ENCODE results near the gene HPD. TPM values are rescaled to one million over a fixed set of nuclear protein-coding genes. Genes with fewer than 3 reads are reported as not detected.

HPD gene
- polyA plus RNA-seq, 3 donors, result 0.19 to 0.75 TPM; not detected in 1

GRCh38 chr12:121815263-121815662 lies 43.4 kb downstream of the HPD start:
- no peak overlapping the region for H3K27ac ChIP-seq (ENCODE audit: low read depth in 1 of 2, low read length in 2 of 2)
- whole genome bisulfite sequencing (ENCODE audit: insufficient coverage), result 92% methylated on average over 5 of the region's 8 CpGs
- intact Hi-C loops (cut with micrococcal nuclease), result no loop called here
- no peaks in the 10 kb centered on the region for H3K9me3 ChIP-seq (replicated peaks in 1 of 2; ENCODE audit: control insufficient read depth in 1 of 2, insufficient read depth in 1 of 2, low read length in 2 of 2)
- H3K79me2 ChIP-seq (ENCODE audit: insufficient read depth, low read length), result peaks cover 89% of the 10 kb centered on the region
- Mint-ChIP-seq H3K27ac (peak overlapping the region in 2 of 7 donors; percentile 64 to 74), H3K36me3 (peaks cover 53 to 69% of the 10 kb centered on the region in 2 donors), H3K27me3 (ENCODE audit: low read depth in 3 of 3) (peaks cover 0 to 2% (median 0%) of the 10 kb centered on the region in 3 donors), H3K4me3 (no peak overlapping the region), H3K4me1 (peaks cover 34% of the 10 kb centered on the region), H3K9me3 (no peaks in the 10 kb centered on the region)
- peaks cover 60 to 68% of the 10 kb centered on the region in 2 donors for H3K36me3 ChIP-seq (replicated peaks in 1 of 2; ENCODE audit: control insufficient read depth in 1 of 2, insufficient read depth in 2 of 2, low read length in 2 of 2)
- no peak overlapping the region for H3K4me3 ChIP-seq (replicated peaks in 1 of 3; ENCODE audit: low read depth in 2 of 3, low read length in 3 of 3)
- H4K20me1 ChIP-seq (ENCODE audit: insufficient read depth, low read length), result peaks cover 93% of the 10 kb centered on the region
- no peak for DNase-seq
- no peak overlapping the region for H3K4me2 ChIP-seq (replicated peaks; ENCODE audit: extremely low read depth, low read length, poor library complexity, severe bottlenecking)
- no peak for TF ChIP-seq CTCF (IDR thresholded peaks at IDR 0.05)
- H3K27me3 ChIP-seq (ENCODE audit: control insufficient read depth in 2 of 2, insufficient read depth in 2 of 2, low read length in 2 of 2), result no peaks in the 10 kb centered on the region
- H3K9ac ChIP-seq (ENCODE audit: insufficient read depth, low read length, poor library complexity, severe bottlenecking), result no peak overlapping the region
- H3K4me1 ChIP-seq (ENCODE audit: control insufficient read depth in 1 of 2, insufficient read depth in 2 of 2, low read length in 2 of 2), result peaks cover 36 to 38% of the 10 kb centered on the region in 2 donors
- H2AFZ ChIP-seq (ENCODE audit: insufficient read depth, low read depth, low read length, poor library complexity, severe bottlenecking), result no peak overlapping the region

- peak overlapping the region in 2 of 7 donors; percentile 48 to 74 for H3K27ac Mint-ChIP-seq
- Histone ChIP-seq H3K27ac (ENCODE audit: low read depth in 1 of 2, low read length in 2 of 2) (no peak overlapping the region), H2AFZ (ENCODE audit: insufficient read depth, low read depth, low read length, poor library complexity, severe bottlenecking) (no peak overlapping the region), H3K4me2 (replicated peaks; ENCODE audit: extremely low read depth, low read length, poor library complexity, severe bottlenecking) (no peak overlapping the region), H3K4me1 (ENCODE audit: control insufficient read depth in 1 of 2, insufficient read depth in 2 of 2, low read length in 2 of 2) (peaks cover 38 to 42% of the 10 kb centered on the region in 2 donors), H3K4me3 (replicated peaks in 1 of 3; ENCODE audit: low read depth in 2 of 3, low read length in 3 of 3) (no peak overlapping the region), H3K9ac (ENCODE audit: insufficient read depth, low read length, poor library complexity, severe bottlenecking) (no peak overlapping the region), H3K36me3 (replicated peaks in 1 of 2; ENCODE audit: control insufficient read depth in 1 of 2, insufficient read depth in 2 of 2, low read length in 2 of 2) (peaks cover 60 to 68% of the 10 kb centered on the region in 2 donors), H3K27me3 (ENCODE audit: control insufficient read depth in 2 of 2, insufficient read depth in 2 of 2, low read length in 2 of 2) (no peaks in the 10 kb centered on the region), H3K79me2 (ENCODE audit: insufficient read depth, low read length) (peaks cover 89% of the 10 kb centered on the region), H4K20me1 (ENCODE audit: insufficient read depth, low read length) (peaks cover 93% of the 10 kb centered on the region), H3K9me3 (replicated peaks in 1 of 2; ENCODE audit: control insufficient read depth in 1 of 2, insufficient read depth in 1 of 2, low read length in 2 of 2) (no peaks in the 10 kb centered on the region)
- intact Hi-C loops (cut with micrococcal nuclease), result loop anchor here in 1 of 2 donors (5.0 kb wide), 1 partner anchor 37 kb away; no protein-coding TSS in a partner anchor
- H3K27me3 Mint-ChIP-seq (ENCODE audit: low read depth in 3 of 3), result peaks cover 0 to 2% (median 0%) of the 10 kb centered on the region in 3 donors
- H3K9me3 Mint-ChIP-seq, result no peaks in the 10 kb centered on the region
- H3K4me3 Mint-ChIP-seq, result no peak overlapping the region
- H3K36me3 Mint-ChIP-seq, result peaks cover 53 to 68% of the 10 kb centered on the region in 2 donors
- WGBS (ENCODE audit: insufficient coverage), result 96% methylated on average over 24 of the region's 31 CpGs
- peaks cover 34% of the 10 kb centered on the region for H3K4me1 Mint-ChIP-seq
- no peak for DNase-seq
- no peak for TF ChIP-seq CTCF (IDR thresholded peaks at IDR 0.05)
Observed at GRCh38 chr12:121814429-121815119, 44.1 kb downstream of the HPD start.
